ENCODE results near the gene MSL1. TPM values are rescaled to one million over a fixed set of nuclear protein-coding genes. Genes with fewer than 3 reads are reported as not detected.

Gene MSL1
- total and polyA plus RNA-seq, 2 of the 4 experiments (the other 2 are of a cell fraction) = 28.3 to 48.4 TPM

- peaks cover 12% of the 10 kb centered on the region for H3K9me1 ChIP-seq (ENCODE audit: insufficient read depth, low read length)
- 98% methylated on average over 10 of the region's 14 CpGs; no CpG with 5 or more reads in 1 of the 2 experiments for WGBS, 2 experiments (ENCODE audit: extremely low coverage in 2 of 2, insufficient read length in 1 of 2)
- no peak overlapping the region for H3K9ac ChIP-seq (ENCODE audit: low read depth, low read length)
- no peak overlapping the region for H3K4me3 ChIP-seq (ENCODE audit: insufficient read depth, low read depth, low read length)
- H3K27ac ChIP-seq (ENCODE audit: insufficient read depth, low read length) = no peak overlapping the region
- H4K20me1 ChIP-seq (ENCODE audit: insufficient read depth, low read length) = peaks cover 24% of the 10 kb centered on the region
- no peak for ATAC-seq (ENCODE audit: low read depth)
- no peak overlapping the region for H4K91ac ChIP-seq (ENCODE audit: insufficient read depth, low read depth, low read length)
- no peaks in the 10 kb centered on the region for H3K27me3 ChIP-seq (ENCODE audit: control insufficient read depth, insufficient read depth, low read length)
- H4K8ac ChIP-seq (ENCODE audit: low read depth in 2 of 2, low read length in 2 of 2) = no peak overlapping the region
- ChIA-PET POLR2A (ENCODE audit: unreplicated experiment) (no interaction called here), CTCF (interaction anchor here (0.8 to 1.6 kb wide), 2 partner anchors 15 to 32 kb away, joined by 3 to 7 read pairs; no protein-coding TSS in a partner anchor)
- BruUV-seq (replicated peaks) = no TSS peak
- peaks cover 33% of the 10 kb centered on the region for H3K36me3 ChIP-seq (ENCODE audit: control insufficient read depth, insufficient read depth, low read length)
- no peak overlapping the region for H3K4ac ChIP-seq (ENCODE audit: low read depth, low read length)
- dilution Hi-C loops (cut with HindIII; ENCODE audit: low sequenced_read_pairs, unreplicated experiment) = no loop called here
- H4K5ac ChIP-seq (ENCODE audit: low read depth, low read length) = no peak overlapping the region
- no peak overlapping the region for H2BK20ac ChIP-seq (ENCODE audit: low read depth, low read length)
- no peak overlapping the region for H2AK5ac ChIP-seq (ENCODE audit: low read depth, low read length)
- H3K23ac ChIP-seq (ENCODE audit: low read depth, low read length) = no peak overlapping the region
- no peaks in the 10 kb centered on the region; the same call in 1 of the 2 replicates for H3K4me1 ChIP-seq (ENCODE audit: control insufficient read depth, insufficient read depth, low read length)
- H2BK120ac ChIP-seq (ENCODE audit: low read depth, low read length) = no peak overlapping the region
- H2AK9ac ChIP-seq (replicated peaks; ENCODE audit: low read depth, low read length, poor library complexity) = no peak overlapping the region
- no peak overlapping the region for H2AFZ ChIP-seq (replicated peaks; ENCODE audit: low read length, poor library complexity)
- H3K56ac ChIP-seq (ENCODE audit: extremely low read depth, insufficient read depth, low read length) = 0 out of 2 replicates have a peak overlapping the region, but pooled peaks have one; percentile 10
- in situ Hi-C loops (cut with MboI; ENCODE audit: low sequenced_read_pairs) = no loop called here
- no peak overlapping the region for H2BK15ac ChIP-seq (ENCODE audit: low read depth, low read length)
- no peak overlapping the region for H3K18ac ChIP-seq (ENCODE audit: low read depth, low read length)
- H3K14ac ChIP-seq (replicated peaks; ENCODE audit: low read depth, low read length) = no peak overlapping the region
- H3K4me2 ChIP-seq (ENCODE audit: low read depth, low read length) = no peak overlapping the region
- no peaks in the 10 kb centered on the region for H3K9me3 ChIP-seq (ENCODE audit: control insufficient read depth, insufficient read depth, low read length)
- H3K79me1 ChIP-seq (ENCODE audit: low read depth in 1 of 2, low read length in 2 of 2) = peaks cover 34 to 60% of the 10 kb centered on the region in 2 experiments
- peak overlapping the region; percentile 24 for H2BK5ac ChIP-seq (ENCODE audit: low read depth, low read length, poor library complexity, severe bottlenecking)
- intact Hi-C loops (cut with micrococcal nuclease) = no loop called here
- no peak for DNase-seq
- TF ChIP-seq CHD1 (IDR thresholded peaks at IDR 0.05; ENCODE audit: low read depth, low read length) (no peak), BHLHE40 (IDR thresholded peaks at IDR 0.05; ENCODE audit: low read depth, low read length) (no peak), RFX5 (IDR thresholded peaks at IDR 0.05; ENCODE audit: low read depth, low read length) (no peak), MAFK (IDR thresholded peaks at IDR 0.05; ENCODE audit: low read depth, low read length) (no peak), FOS (IDR thresholded peaks at IDR 0.05; ENCODE audit: low read depth, low read length) (no peak), MXI1 (IDR thresholded peaks at IDR 0.05; ENCODE audit: borderline replicate concordance, low read depth, low read length) (no peak), POLR2A (IDR thresholded peaks at IDR 0.05; ENCODE audit: low read depth, low read length) (no peak), NFE2L2 (IDR thresholded peaks at IDR 0.05; ENCODE audit: low read depth, low read length) (no peak), CEBPB (IDR thresholded peaks at IDR 0.05; ENCODE audit: low read depth, low read length) (no peak), RCOR1 (IDR thresholded peaks at IDR 0.05; ENCODE audit: insufficient replicate concordance, low read length) (no peak), USF2 (IDR thresholded peaks at IDR 0.05; ENCODE audit: low read depth, low read length) (no peak), RAD21 (IDR thresholded peaks at IDR 0.05; ENCODE audit: low read length) (no peak), SMC3 (IDR thresholded peaks at IDR 0.05; ENCODE audit: low read depth, low read length) (no peak), CTCF (conservative IDR thresholded peaks at IDR 0.05; ENCODE audit: low read depth, low read length) (no peak), ELK1 (IDR thresholded peaks at IDR 0.05; ENCODE audit: borderline replicate concordance, low read depth, low read length) (no peak), MAZ (IDR thresholded peaks at IDR 0.05; ENCODE audit: borderline replicate concordance, low read depth, low read length) (no peak)
These were observed 31.9 kb downstream of the MSL1 start for GRCh38 chr17:40153603-40154236.
